ENCODE data around the gene ADGRV1. TPM values are rescaled to one million over a fixed set of nuclear protein-coding genes. Genes with fewer than 3 reads are reported as not detected.

The ADGRV1 gene
- total RNA-seq, 1 donor from 2014 or later, result 10.0 TPM

DNA sequence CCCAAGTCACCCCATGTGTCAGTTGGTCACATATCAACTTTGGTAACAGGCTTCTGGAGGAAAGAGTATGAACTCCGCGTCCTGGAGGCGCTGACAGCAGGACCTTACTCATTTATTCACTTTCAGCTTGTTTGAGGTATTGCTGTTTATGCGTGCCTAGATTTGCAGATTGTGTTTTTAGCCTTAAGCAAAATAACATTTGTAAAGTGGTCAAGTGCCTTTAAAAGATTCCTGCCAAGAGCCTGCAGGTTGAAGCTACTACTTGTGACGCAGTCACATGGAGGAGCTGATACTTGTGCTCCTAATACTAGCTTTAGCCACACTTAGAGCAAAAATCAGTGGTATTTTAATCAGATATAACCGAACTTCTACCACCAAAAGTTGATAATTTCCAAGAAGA, 351.3 kb downstream of the ADGRV1 start:
- Histone ChIP-seq H3K9me3 (ENCODE audit: insufficient read depth, low read depth, low read length) (no peaks in the 10 kb centered on the region), H2AFZ (ENCODE audit: low read depth, low read length) (no peak overlapping the region), H3K27me3 (ENCODE audit: insufficient read depth, low read length) (no peaks in the 10 kb centered on the region), H3K4me2 (ENCODE audit: low read length) (no peak overlapping the region), H3K9ac (ENCODE audit: low read length) (no peak overlapping the region), H4K20me1 (ENCODE audit: insufficient read depth, low read length) (no peaks in the 10 kb centered on the region), H3K4me1 (ENCODE audit: insufficient read depth, low read length) (no peaks in the 10 kb centered on the region), H3K27ac (ENCODE audit: low read depth, low read length) (no peak overlapping the region), H3K79me2 (ENCODE audit: insufficient read depth, low read length) (no peaks in the 10 kb centered on the region), H3K4me3 (ENCODE audit: insufficient read depth, low read depth, low read length) (no peak overlapping the region), H3K36me3 (ENCODE audit: insufficient read depth, low read length) (no peaks in the 10 kb centered on the region)
- Mint-ChIP-seq H3K36me3 (ENCODE audit: low read depth, unreplicated experiment) (no peaks in the 10 kb centered on the region), H3K27ac (ENCODE audit: unreplicated experiment) (no peak overlapping the region), H3K4me1 (ENCODE audit: low read depth, unreplicated experiment) (peaks cover 2% of the 10 kb centered on the region), H3K27me3 (ENCODE audit: low read depth, unreplicated experiment) (no peaks in the 10 kb centered on the region), H3K4me3 (ENCODE audit: unreplicated experiment) (no peak overlapping the region), H3K9me3 (ENCODE audit: unreplicated experiment) (no peaks in the 10 kb centered on the region)
- no peak for DNase-seq (ENCODE audit: low read depth)
- TF ChIP-seq EZH2 (IDR thresholded peaks at IDR 0.05; ENCODE audit: insufficient read depth, low read length), result no peak
- TF ChIP-seq, protein P1, sequence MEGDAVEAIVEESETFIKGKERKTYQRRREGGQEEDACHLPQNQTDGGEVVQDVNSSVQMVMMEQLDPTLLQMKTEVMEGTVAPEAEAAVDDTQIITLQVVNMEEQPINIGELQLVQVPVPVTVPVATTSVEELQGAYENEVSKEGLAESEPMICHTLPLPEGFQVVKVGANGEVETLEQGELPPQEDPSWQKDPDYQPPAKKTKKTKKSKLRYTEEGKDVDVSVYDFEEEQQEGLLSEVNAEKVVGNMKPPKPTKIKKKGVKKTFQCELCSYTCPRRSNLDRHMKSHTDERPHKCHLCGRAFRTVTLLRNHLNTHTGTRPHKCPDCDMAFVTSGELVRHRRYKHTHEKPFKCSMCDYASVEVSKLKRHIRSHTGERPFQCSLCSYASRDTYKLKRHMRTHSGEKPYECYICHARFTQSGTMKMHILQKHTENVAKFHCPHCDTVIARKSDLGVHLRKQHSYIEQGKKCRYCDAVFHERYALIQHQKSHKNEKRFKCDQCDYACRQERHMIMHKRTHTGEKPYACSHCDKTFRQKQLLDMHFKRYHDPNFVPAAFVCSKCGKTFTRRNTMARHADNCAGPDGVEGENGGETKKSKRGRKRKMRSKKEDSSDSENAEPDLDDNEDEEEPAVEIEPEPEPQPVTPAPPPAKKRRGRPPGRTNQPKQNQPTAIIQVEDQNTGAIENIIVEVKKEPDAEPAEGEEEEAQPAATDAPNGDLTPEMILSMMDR (IDR thresholded peaks at IDR 0.05; ENCODE audit: insufficient read depth, low read depth, low read length), result no peak
- no peak for FAIRE-seq

DNA sequence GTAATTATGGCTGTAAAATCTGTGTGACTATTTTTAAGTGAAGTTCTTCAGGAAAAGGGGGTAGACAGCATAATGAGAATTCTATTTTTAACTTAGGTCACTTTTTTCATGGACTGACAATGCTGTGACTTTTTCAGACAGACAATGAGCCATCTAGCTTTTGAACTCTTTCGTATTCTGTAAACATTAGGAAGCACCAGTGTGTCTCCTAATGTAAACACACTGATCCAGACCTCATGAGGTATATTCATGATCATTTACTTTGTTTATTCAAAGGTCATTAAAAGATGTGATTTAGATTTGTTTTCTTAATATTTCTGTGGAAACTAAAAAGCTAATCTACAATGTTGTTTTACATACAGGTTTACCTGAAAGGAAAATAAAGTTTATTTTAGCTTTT, 352.6 kb downstream of the ADGRV1 start:
- no peaks in the 10 kb centered on the region for H4K20me1 ChIP-seq (ENCODE audit: insufficient read depth, low read length)
- DNase-seq (ENCODE audit: low read depth) (no peak), FAIRE-seq (no peak)
- no peaks in the 10 kb centered on the region for H3K9me3 Mint-ChIP-seq (ENCODE audit: unreplicated experiment)
- no peak overlapping the region for H3K4me3 ChIP-seq (ENCODE audit: insufficient read depth, low read depth, low read length)
- no peaks in the 10 kb centered on the region for H3K36me3 Mint-ChIP-seq (ENCODE audit: low read depth, unreplicated experiment)
- H3K36me3 ChIP-seq (ENCODE audit: insufficient read depth, low read length), result no peaks in the 10 kb centered on the region
- no peak overlapping the region for H3K4me2 ChIP-seq (ENCODE audit: low read length)
- no peak overlapping the region for H2AFZ ChIP-seq (ENCODE audit: low read depth, low read length)
- TF ChIP-seq, protein P1 (IDR thresholded peaks at IDR 0.05; ENCODE audit: insufficient read depth, low read depth, low read length), result no peak
- no peak for TF ChIP-seq EZH2 (IDR thresholded peaks at IDR 0.05; ENCODE audit: insufficient read depth, low read length)
- no peaks in the 10 kb centered on the region for H3K9me3 ChIP-seq (ENCODE audit: insufficient read depth, low read depth, low read length)
- no peaks in the 10 kb centered on the region for H3K27me3 ChIP-seq (ENCODE audit: insufficient read depth, low read length)
- H3K27ac Mint-ChIP-seq (ENCODE audit: unreplicated experiment), result no peak overlapping the region
- no peaks in the 10 kb centered on the region for H3K27me3 Mint-ChIP-seq (ENCODE audit: low read depth, unreplicated experiment)
- H3K4me1 Mint-ChIP-seq (ENCODE audit: low read depth, unreplicated experiment), result peaks cover 2% of the 10 kb centered on the region
- no peak overlapping the region for H3K4me3 Mint-ChIP-seq (ENCODE audit: unreplicated experiment)
- no peak overlapping the region for H3K27ac ChIP-seq (ENCODE audit: low read depth, low read length)
- no peak overlapping the region for H3K9ac ChIP-seq (ENCODE audit: low read length)
- no peaks in the 10 kb centered on the region for H3K4me1 ChIP-seq (ENCODE audit: insufficient read depth, low read length)
- H3K79me2 ChIP-seq (ENCODE audit: insufficient read depth, low read length), result no peaks in the 10 kb centered on the region

DNA sequence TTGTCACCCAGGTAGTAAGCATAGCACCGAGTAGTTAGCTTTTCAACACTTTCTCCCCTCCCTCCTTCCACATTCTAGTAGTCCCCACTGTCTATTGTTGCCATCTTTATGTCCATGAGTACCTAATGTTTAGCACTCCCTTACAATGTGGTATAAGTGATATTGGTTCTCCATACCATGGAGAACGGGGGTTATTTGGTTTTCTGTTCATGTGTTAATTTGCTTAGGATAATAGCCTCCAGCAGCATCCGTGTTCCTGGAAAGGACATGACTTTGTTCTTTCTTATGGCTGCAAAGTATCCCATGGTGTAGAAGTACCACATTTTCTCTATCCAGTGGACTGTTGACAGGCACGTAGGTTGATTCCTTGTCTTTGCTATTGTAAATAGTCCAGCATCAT, 353.9 kb downstream of the ADGRV1 start:
- Histone ChIP-seq H3K27me3 (ENCODE audit: insufficient read depth, low read length) (no peaks in the 10 kb centered on the region), H3K27ac (ENCODE audit: low read depth, low read length) (no peak overlapping the region), H3K4me2 (ENCODE audit: low read length) (no peak overlapping the region), H4K20me1 (ENCODE audit: insufficient read depth, low read length) (no peaks in the 10 kb centered on the region), H3K36me3 (ENCODE audit: insufficient read depth, low read length) (no peaks in the 10 kb centered on the region), H3K4me1 (ENCODE audit: insufficient read depth, low read length) (no peaks in the 10 kb centered on the region), H2AFZ (ENCODE audit: low read depth, low read length) (no peak overlapping the region), H3K4me3 (ENCODE audit: insufficient read depth, low read depth, low read length) (no peak overlapping the region), H3K9ac (ENCODE audit: low read length) (no peak overlapping the region), H3K9me3 (ENCODE audit: insufficient read depth, low read depth, low read length) (no peaks in the 10 kb centered on the region), H3K79me2 (ENCODE audit: insufficient read depth, low read length) (no peaks in the 10 kb centered on the region)
- no peak overlapping the region for H3K27ac Mint-ChIP-seq (ENCODE audit: unreplicated experiment)
- TF ChIP-seq EZH2 (IDR thresholded peaks at IDR 0.05; ENCODE audit: insufficient read depth, low read length), result no peak
- TF ChIP-seq, protein P1 (IDR thresholded peaks at IDR 0.05; ENCODE audit: insufficient read depth, low read depth, low read length), result no peak
- FAIRE-seq, result no peak
- no peak overlapping the region for H3K4me3 Mint-ChIP-seq (ENCODE audit: unreplicated experiment)
- no peaks in the 10 kb centered on the region for H3K36me3 Mint-ChIP-seq (ENCODE audit: low read depth, unreplicated experiment)
- no peak for DNase-seq (ENCODE audit: low read depth)
- H3K27me3 Mint-ChIP-seq (ENCODE audit: low read depth, unreplicated experiment), result no peaks in the 10 kb centered on the region
- no peaks in the 10 kb centered on the region for H3K9me3 Mint-ChIP-seq (ENCODE audit: unreplicated experiment)
- H3K4me1 Mint-ChIP-seq (ENCODE audit: low read depth, unreplicated experiment), result peaks cover 2% of the 10 kb centered on the region
